ENCODE data around the gene ARPC5L. TPM values are rescaled to one million over a fixed set of nuclear protein-coding genes. Genes with fewer than 3 reads are reported as not detected.
A peak's percentile ranks its signal among the peaks of the same experiment; 100 is the strongest.
"Not testable (repeated sequence)": the region's sequence is repeated elsewhere in the genome, so short reads cannot be mapped to it uniquely, and the experiment has no call there.

The ARPC5L gene
- total RNA-seq: 10.1 TPM

GRCh38 chr9:124861342-124862229, at the start of gene ARPC5L, which contains the start of gene RPL35:
Gene ARPC5L, plus strand, starts transcription at chr9:124862130. Its CDS starts 7,161 bp downstream, at chr9:124869291.
Gene RPL35, minus strand, starts transcription at chr9:124861957. Its CDS starts 45 bp downstream, at chr9:124861912.
- peak; percentile 93 for DNase-seq

DNA sequence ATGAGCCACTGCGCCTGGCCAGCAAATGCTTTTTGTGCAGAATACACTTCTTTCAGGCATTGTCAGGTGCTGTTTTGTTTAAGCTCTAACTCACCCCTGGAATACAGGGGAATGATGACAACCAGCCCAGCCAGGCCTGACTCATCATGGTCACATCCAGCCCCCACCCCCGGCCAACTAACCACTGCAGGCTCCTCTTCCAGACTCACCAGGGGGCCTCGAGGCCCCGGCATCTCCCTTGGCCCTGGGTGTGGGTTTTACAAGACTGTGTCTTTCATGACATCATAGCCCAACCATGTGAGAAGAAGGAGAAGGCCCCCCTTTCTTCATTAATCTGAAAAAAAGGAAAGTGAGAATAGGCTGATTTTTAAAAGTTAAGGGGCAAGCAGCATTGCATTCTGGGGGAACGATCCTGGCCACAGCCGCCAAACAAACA, 49.5 kb upstream of the ARPC5L start:
- DNase-seq: no peak

- no peak for DNase-seq
These were observed 48.9 kb upstream of the ARPC5L start for GRCh38 chr9:124813041-124813440.

GRCh38 chr9:124813501-124814163, 48.3 kb upstream of the ARPC5L start:
- DNase-seq: no peak

- no peak for DNase-seq
These were observed 47.8 kb upstream of the ARPC5L start for GRCh38 chr9:124814164-124814535.

GRCh38 chr9:124815601-124816000, 46.3 kb upstream of the ARPC5L start:
- DNase-seq: no peak

- DNase-seq: no peak
These were observed 43.3 kb upstream of the ARPC5L start for GRCh38 chr9:124818431-124819281.

DNA sequence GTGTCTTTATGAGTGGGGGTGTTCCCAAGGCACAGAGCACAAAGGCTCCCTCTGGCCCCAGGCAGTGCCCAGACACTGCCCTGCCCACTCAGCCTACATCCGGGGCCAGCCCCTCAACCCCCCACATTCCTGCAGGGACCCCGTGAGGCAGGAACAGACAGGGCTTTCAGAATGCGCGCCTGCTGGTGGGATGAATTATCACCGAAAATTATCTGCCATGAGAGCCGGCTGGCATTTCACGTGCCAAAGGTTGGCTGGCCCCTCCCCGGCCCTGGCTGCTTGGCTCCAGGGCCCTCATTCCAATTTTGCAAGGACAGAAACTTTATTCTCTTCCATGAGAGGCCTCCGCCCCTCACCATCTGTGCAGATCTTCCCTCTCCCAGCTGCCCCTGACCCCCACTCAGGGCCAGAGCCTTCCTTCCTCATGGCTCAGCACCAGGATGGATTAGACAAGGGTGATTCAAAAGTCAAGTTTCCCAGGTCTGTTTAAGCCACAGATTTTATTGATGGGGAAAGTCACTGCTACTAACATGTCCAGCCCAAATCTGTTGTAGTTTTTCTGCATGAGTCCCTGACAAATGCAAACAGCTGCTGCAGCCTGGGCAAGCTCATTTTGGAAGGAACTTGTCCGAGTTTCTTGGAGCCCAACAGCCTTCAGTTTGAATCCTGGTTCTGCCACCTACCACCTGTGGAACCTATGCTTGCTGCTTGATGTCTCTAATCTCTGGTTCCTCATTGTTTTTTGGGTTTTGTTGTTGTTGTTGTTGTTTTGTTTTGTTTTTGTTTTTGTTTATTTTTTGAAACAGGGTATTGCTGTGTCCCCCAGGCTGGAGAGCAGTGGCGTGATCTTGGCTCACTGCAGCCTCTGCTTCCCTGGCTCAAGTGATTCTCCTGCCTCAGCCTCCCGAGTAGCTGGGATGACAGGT, 41.0 kb upstream of the ARPC5L start:
- no peak for DNase-seq

DNA sequence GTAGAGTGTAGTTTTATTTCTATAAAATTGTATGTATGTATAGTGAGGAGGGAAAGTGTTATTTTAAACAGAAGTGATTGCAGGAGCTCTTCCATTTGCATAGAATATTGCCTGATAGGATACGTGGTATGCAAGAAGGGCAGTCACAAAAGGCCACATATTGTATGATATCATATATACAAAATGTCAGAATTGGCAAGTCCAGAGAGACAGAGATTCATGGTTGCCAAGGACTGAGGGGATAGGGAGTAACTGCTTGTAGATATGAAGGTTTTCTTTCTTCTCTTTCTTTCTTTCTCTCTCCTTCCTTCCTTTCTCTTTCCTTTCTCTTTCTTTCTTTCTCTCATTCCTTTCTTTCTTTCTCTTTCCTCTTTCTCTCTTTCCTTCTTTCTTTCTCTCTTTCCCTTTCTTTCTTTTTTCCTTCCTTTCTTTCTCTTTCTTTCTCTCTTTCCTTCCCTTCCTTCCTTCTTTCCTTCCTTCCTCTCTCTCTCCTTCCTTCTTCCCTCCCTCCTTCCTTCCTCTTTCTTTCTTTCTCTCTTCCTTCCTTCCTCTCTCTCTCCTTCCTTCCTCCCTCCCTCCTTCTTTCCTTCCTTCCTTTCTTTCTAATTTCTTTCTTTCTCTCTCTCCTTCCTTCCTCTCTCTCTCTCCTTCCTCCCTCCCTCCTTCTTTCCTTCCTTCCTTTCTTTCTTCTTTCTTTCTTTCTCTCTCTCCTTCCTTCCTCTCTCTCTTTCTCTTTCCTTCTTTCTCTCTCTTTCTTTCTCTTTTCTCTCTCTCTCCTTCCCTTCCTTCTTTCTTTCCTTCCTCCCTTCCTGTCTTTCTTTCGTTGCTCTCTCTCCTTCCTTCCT, 33.2 kb upstream of the ARPC5L start:
- DNase-seq: no peak

GRCh38 chr9:124829334-124829669, 32.6 kb upstream of the ARPC5L start:
- DNase-seq: no peak

DNA sequence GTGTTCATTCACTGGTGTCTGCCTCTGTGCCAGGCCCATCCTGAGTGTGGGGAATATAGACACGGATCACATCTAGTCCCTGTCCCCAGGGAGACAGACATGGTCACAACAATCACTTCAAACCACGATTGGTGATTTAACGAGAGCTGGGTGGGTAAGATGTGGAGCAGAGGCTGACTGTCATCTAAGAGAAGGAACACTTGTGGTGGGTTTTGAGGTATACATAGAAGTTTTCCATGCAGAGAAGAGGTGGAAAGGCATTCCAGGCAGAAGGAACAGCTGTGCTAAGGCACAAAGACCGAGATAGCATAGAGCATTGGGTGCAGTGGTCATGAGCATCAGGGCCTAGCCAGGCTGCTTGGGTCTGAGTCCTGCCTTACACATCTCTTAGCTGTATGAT, 31.3 kb upstream of the ARPC5L start:
- no peak for DNase-seq

- no peak for DNase-seq
These were observed 30.1 kb upstream of the ARPC5L start for GRCh38 chr9:124831642-124832364.

GRCh38 chr9:124834591-124834990, 27.3 kb upstream of the ARPC5L start:
- no peak for DNase-seq

DNA sequence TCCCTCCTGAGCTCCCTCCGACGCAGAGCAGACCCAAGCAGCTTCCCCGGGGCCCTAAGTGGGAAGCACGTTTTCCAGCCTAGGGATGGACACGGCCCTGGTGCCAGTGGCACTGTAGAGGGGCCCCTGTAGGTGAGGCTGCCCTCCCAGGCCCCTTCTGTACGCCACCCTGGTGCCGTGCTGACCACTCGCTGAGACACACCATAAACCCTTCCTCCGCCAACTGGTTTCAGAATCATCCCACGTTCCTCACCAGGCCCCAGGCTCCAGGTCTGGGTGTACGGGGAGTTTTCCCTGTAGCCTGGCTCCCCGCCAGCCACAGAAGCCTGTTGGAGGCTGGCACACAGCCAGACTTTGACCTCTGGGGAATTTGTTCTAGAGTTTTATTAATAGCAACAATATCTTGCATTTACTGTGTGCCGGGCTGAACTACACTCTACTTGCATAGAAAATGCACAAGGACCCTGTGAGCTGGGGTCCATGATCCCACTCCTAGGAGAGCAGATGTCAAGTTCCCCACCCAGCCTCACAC, 26.8 kb upstream of the ARPC5L start:
- no peak for DNase-seq

DNA sequence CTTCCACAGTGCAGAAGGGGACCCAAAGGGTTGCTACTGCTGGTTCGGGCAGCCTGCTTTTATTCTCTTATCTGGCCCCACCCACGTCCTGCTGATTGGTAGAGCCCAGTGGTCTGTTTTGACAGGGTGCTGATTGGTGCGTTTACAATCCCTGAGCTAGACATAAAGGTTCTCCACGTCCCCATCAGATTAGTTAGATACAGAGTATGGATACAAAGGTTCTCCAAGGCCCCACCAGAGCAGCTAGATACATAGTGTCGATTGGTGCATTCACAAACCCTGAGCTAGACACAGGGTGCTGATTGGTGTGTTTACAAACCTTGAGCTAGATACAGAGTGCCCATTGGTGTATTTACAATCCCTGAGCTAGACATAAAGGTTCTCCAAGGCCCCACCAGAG, 23.8 kb upstream of the ARPC5L start:
- DNase-seq: not testable (repeated sequence)

GRCh38 chr9:124838567-124839275, 23.2 kb upstream of the ARPC5L start:
- DNase-seq: not testable (repeated sequence)

DNA sequence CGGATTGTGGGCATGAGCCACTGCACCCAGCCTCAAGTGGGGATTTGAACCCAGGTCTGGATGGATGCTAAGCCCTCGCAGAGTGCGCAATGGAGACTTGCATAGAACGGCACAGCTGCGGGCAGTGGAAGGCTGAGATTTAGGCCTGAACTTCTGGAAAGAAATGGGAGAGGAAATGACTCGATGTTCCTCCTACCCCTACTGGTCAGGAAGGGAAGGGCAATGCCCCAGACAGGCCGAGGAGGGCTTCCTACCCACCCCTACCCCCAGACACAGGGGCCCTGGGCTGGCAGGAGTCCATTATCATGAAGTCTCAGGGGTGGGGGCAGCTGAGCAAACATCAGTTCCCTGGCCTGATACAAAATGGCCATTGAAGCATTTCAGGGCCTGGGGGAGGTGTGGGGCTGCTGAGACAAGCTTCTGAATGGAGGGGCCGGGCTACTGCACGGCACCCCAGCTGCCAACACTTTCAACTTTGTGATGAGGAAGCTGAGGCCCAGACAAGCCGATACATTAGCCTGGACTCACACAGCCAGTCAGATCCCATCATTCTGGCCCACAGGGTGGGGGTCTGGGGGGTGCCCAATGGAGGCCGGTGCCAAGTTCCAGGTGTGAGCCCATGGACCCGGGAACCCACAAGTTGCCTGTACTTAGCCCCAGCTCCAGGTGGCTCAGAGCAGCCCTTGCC, 22.2 kb upstream of the ARPC5L start:
- DNase-seq: no peak

DNA sequence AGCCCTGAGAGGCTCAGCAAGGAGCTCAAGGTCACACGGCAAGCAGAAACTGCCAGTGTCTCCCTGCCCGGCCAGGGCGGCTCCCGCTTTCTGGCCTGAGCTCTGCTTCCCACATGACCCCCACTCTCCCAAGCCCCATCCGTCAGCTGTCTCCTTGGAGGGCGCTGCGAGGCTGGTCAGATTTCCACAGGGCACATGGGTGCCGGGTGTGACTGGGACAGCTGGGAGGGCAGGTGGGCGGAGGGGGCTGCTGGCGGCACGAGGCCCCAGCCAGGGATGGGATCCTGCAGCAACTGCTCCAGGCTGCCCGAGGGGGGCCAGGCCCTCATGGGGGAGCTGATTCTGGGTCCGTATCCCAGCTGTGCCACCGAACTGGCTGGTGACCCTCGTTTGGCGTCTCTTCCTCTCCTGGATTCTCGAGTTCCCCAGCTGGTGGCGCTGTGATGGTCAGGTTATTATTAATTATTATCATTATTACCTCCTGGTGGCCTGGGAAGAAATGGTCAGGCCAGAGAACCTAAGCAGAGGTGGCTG, 21.6 kb upstream of the ARPC5L start:
- DNase-seq: no peak

Data from occipital lobe (tissue), 2 donors.